HepG2 (cell line): Measurements from ENCODE around the gene ARTN. TPM values are rescaled to one million over a fixed set of nuclear protein-coding genes. Genes with fewer than 3 reads are reported as not detected.

ENCODE experiments used
- CBX1 ChIP-seq: IDR thresholded peaks from one replicate; pipeline ENCODE4 v1.6.1; 2016; ENCODE audit warnings: antibody characterized with exemption, low read depth
- CTCF ChIP-seq: sonication (generic); formaldehyde crosslinking; IDR thresholded peaks from 2 replicates; pipeline ENCODE4 v1.5.0; 2020; ENCODE audit warnings: mild to moderate bottlenecking, missing genetic modification reagents, moderate library complexity
- DNMT3B ChIP-seq: conservative IDR thresholded peaks from 2 replicates; pipeline ENCODE4 v1.6.1; 2016; ENCODE audit warnings: missing biosample characterization, control low read depth
- ETV5 ChIP-seq: IDR thresholded peaks from 2 replicates; pipeline ENCODE4 v1.6.1; 2018; ENCODE audit warnings: missing biosample characterization, missing genetic modification reagents, inconsistent platforms, borderline replicate concordance
- FOXP1 ChIP-seq, 2 experiments: fragments of 450-650 bp in 1 of 2; IDR thresholded peaks; 2 replicates each; pipeline ENCODE4 v1.6.1; 2017 to 2018; ENCODE audit warnings: antibody characterized with exemption in 1 of 2
- GABPA ChIP-seq, 2 experiments: IDR thresholded peaks; 2 replicates each; pipeline ENCODE4 v1.6.1; 2011 to 2016; ENCODE audit warnings: low read depth in 2 of 2, low read length in 1 of 2, missing biosample characterization in 1 of 2, missing genetic modification characterization in 1 of 2
- GLI4 ChIP-seq: sonication (generic); formaldehyde crosslinking; IDR thresholded peaks from 2 replicates; pipeline ENCODE4 v1.5.1; 2020; ENCODE audit warnings: missing genetic modification reagents, mild to moderate bottlenecking, moderate library complexity, borderline replicate concordance
- KLF11 ChIP-seq: IDR thresholded peaks from 2 replicates; pipeline ENCODE4 v1.6.1; 2016; ENCODE audit warnings: missing compliant biosample characterization
- KLF6 ChIP-seq: IDR thresholded peaks from 2 replicates; pipeline ENCODE4 v1.8.0; 2016; ENCODE audit warnings: missing biosample characterization, missing genetic modification reagents
- KMT2B ChIP-seq: IDR thresholded peaks from 2 replicates; pipeline ENCODE4 v1.6.1; 2016; ENCODE audit warnings: missing genetic modification reagents, missing compliant biosample characterization
- MIER3 ChIP-seq: IDR thresholded peaks from 2 replicates; pipeline ENCODE4 v1.6.1; 2016; ENCODE audit warnings: missing compliant biosample characterization, borderline replicate concordance
- NBN ChIP-seq: fragments of 450-650 bp; conservative IDR thresholded peaks from 2 replicates; pipeline ENCODE4 v1.6.1; 2017
- PAWR ChIP-seq: sonication (generic); formaldehyde crosslinking; IDR thresholded peaks from 2 replicates; pipeline ENCODE4 v1.4.0; 2020; ENCODE audit warnings: missing genetic modification reagents, mild to moderate bottlenecking, borderline replicate concordance
- SOX13 ChIP-seq, 3 experiments: fragments of 450-650 bp in 1 of 3; sonication (generic) in 1 of 3; formaldehyde crosslinking in 1 of 3; IDR thresholded peaks in 2 of 3; conservative IDR thresholded peaks in 1 of 3; 2 replicates each; pipeline versions ENCODE4 v1.5.0 to v1.6.1; 2016 to 2020; ENCODE audit warnings: antibody characterized with exemption in 1 of 3, mild to moderate bottlenecking in 1 of 3, missing compliant biosample characterization in 1 of 3, missing genetic modification reagents in 1 of 3, moderate library complexity in 1 of 3
- SRSF1 ChIP-seq: fragments of 200-400 bp; formaldehyde crosslinking; optimal IDR thresholded peaks from 2 replicates; pipeline ENCODE3; 2017; ENCODE audit warnings: mild to moderate bottlenecking, low read depth, low read length, moderate library complexity
- TOE1 ChIP-seq: sonication (generic); formaldehyde crosslinking; IDR thresholded peaks from 2 replicates; pipeline ENCODE4 v1.4.0; 2020; ENCODE audit warnings: mild to moderate bottlenecking, missing genetic modification reagents
- ZNF260 ChIP-seq: sonication (generic); formaldehyde crosslinking; IDR thresholded peaks from 2 replicates; pipeline ENCODE4 v1.4.0; 2020; ENCODE audit warnings: missing genetic modification reagents, low read depth, mild to moderate bottlenecking, borderline replicate concordance
- ZNF543 ChIP-seq: sonication (generic); formaldehyde crosslinking; IDR thresholded peaks from 2 replicates; pipeline ENCODE4 v1.4.0; 2020; ENCODE audit warnings: mild to moderate bottlenecking, missing genetic modification reagents
- ZNF576 ChIP-seq: sonication (generic); formaldehyde crosslinking; IDR thresholded peaks from 2 replicates; pipeline ENCODE4 v1.4.0; 2020; ENCODE audit warnings: mild to moderate bottlenecking, missing genetic modification reagents
- ZNF775 ChIP-seq: sonication (generic); formaldehyde crosslinking; IDR thresholded peaks from 2 replicates; pipeline ENCODE4 v1.4.0; 2020; ENCODE audit warnings: missing genetic modification reagents, mild to moderate bottlenecking, moderate library complexity, borderline replicate concordance
- polyA plus RNA-seq, 8 experiments: library from polyadenylated mRNA; depleted of rRNA in 3 of 8; stranded (reverse) in 7 of 8; unstranded in 1 of 8; fragments of >200 nt; fragmentation: Illumina TruSeq in 4 of 8; extraction: Trizol in 4 of 8; gene quantifications; 2 replicates each; pipeline versions ENCODE4 v1.2.1 to v1.2.3, GENCODE V29; 2011 to 2016; ENCODE audit warnings: low read depth in 4 of 8, missing spikeins in 1 of 8, mixed read lengths in 1 of 8; ENCODE audit not compliant: insufficient read depth in 1 of 8
- total RNA-seq, 5 experiments: library from RNA; depleted of rRNA; stranded (reverse); fragments of >200 nt; fragmentation: Illumina TruSeq; extraction: Trizol; gene quantifications; 2 replicates each; pipeline ENCODE4 v1.2.3, GENCODE V29; 2016; ENCODE audit warnings: low read depth in 1 of 5
- TF ChIP-seq, protein P1 (sequence below): IDR thresholded peaks from 2 replicates; pipeline ENCODE4 v1.6.1; 2012; ENCODE audit warnings: inconsistent platforms
- TF ChIP-seq, protein P2 (sequence below): sonication (generic); formaldehyde crosslinking; IDR thresholded peaks from 2 replicates; pipeline ENCODE4 v1.5.0; 2020; ENCODE audit warnings: mild to moderate bottlenecking, missing genetic modification reagents, borderline replicate concordance
- TF ChIP-seq, protein P3 (sequence below): sonication (generic); formaldehyde crosslinking; IDR thresholded peaks from 2 replicates; pipeline ENCODE4 v1.4.0; 2020; ENCODE audit warnings: mild to moderate bottlenecking, missing genetic modification reagents
- TF ChIP-seq, protein P4 (sequence below): sonication (generic); formaldehyde crosslinking; IDR thresholded peaks from 2 replicates; pipeline ENCODE4 v1.8.0; 2022; ENCODE audit warnings: mild to moderate bottlenecking, missing genetic modification reagents, borderline replicate concordance

The ARTN gene
- total and polyA plus RNA-seq, 2 of the 13 experiments (the other 11 are each of a cell fraction or from before 2014, with no cell fraction given): 0.11 to 0.62 TPM

DNA sequence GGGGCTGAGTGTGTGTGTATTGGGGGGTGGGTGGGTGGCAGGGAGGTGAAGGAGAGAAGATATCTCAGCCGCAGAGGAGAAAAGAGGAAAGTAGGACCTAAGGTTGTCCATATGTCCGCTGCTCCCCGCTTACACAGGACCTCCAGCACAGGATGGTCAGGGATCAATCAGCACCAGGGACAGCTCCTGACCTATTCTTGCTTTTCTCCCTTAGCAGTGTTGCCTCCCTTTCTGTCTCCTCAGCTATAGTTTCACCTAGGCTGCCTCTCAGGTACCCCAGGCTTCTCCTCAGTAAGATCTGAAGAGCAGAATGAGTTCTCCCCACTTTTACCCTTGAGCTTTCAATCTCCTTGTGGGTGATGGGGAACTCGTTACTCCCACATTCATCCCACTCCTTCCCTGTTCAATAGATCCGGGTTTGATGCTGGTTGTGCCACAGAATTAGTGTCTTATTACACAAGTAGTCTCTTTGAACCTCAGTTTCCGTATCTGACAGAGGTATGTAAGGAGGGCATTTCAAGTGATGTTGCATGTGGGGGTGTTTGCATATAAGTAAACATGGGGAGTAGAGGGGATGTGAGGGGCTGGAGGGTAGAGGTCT lies 34.8 kb downstream of the ARTN start (continued):
- no peak for TF ChIP-seq SOX13 (IDR thresholded peaks at IDR 0.05)
- no peak for TF ChIP-seq SOX13 (CRISPR knock-in tag; conservative IDR thresholded peaks at IDR 0.05 in 1 of 2, IDR thresholded peaks at IDR 0.05 in 1 of 2)
- no peak for TF ChIP-seq GLI4 (CRISPR knock-in tag)
- no peak for TF ChIP-seq SRSF1
- TF ChIP-seq, protein P1, sequence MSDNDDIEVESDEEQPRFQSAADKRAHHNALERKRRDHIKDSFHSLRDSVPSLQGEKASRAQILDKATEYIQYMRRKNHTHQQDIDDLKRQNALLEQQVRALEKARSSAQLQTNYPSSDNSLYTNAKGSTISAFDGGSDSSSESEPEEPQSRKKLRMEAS: no peak
- TF ChIP-seq GABPA (IDR thresholded peaks at IDR 0.05; ENCODE audit: low read depth, low read length): no peak
- 0 out of 2 replicates have a peak, but pooled peaks have one; percentile 27 for TF ChIP-seq GABPA (CRISPR knock-in tag; IDR thresholded peaks at IDR 0.05; ENCODE audit: low read depth)
- TF ChIP-seq PAWR (CRISPR knock-in tag): no peak
- TF ChIP-seq TOE1 (CRISPR knock-in tag): no peak
- TF ChIP-seq ZNF260: no peak
- no peak for TF ChIP-seq NBN
- no peak for TF ChIP-seq ZNF576
- TF ChIP-seq KLF6 (CRISPR knock-in tag): no peak
- no peak for TF ChIP-seq ETV5 (CRISPR knock-in tag)
- TF ChIP-seq CBX1: no peak
- no peak for TF ChIP-seq DNMT3B (CRISPR knock-in tag)
- TF ChIP-seq, protein P2, sequence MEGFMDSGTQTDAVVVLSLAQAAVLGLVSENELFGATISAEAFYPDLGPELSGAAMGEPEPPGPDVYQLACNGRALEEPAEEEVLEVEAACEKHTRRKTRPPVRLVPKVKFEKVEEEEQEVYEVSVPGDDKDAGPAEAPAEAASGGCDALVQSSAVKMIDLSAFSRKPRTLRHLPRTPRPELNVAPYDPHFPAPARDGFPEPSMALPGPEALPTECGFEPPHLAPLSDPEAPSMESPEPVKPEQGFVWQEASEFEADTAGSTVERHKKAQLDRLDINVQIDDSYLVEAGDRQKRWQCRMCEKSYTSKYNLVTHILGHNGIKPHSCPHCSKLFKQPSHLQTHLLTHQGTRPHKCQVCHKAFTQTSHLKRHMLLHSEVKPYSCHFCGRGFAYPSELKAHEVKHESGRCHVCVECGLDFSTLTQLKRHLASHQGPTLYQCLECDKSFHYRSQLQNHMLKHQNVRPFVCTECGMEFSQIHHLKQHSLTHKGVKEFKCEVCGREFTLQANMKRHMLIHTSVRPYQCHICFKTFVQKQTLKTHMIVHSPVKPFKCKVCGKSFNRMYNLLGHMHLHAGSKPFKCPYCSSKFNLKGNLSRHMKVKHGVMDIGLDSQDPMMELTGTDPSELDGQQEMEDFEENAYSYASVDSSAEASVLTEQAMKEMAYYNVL (CRISPR knock-in tag): no peak
- TF ChIP-seq MIER3: no peak
- TF ChIP-seq, protein P3, sequence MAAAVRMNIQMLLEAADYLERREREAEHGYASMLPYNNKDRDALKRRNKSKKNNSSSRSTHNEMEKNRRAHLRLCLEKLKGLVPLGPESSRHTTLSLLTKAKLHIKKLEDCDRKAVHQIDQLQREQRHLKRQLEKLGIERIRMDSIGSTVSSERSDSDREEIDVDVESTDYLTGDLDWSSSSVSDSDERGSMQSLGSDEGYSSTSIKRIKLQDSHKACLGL (CRISPR knock-in tag): no peak
- TF ChIP-seq, protein P4, sequence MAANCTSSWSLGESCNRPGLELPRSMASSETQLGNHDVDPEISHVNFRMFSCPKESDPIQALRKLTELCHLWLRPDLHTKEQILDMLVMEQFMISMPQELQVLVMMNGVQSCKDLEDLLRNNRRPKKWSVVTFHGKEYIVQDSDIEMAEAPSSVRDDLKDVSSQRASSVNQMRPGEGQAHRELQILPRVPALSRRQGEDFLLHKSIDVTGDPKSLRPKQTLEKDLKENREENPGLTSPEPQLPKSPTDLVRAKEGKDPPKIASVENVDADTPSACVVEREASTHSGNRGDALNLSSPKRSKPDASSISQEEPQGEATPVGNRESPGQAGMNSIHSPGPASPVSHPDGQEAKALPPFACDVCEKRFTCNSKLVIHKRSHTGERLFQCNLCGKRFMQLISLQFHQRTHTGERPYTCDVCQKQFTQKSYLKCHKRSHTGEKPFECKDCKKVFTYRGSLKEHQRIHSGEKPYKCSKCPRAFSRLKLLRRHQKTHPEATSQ (CRISPR knock-in tag): no peak
- TF ChIP-seq KLF11 (CRISPR knock-in tag): peak; percentile 40; the same call in 1 of the 2 replicates
- TF ChIP-seq CTCF (CRISPR knock-in tag): no peak
- no peak for TF ChIP-seq ZNF775 (CRISPR knock-in tag)
- TF ChIP-seq FOXP1 (IDR thresholded peaks at IDR 0.05): no peak
- no peak for TF ChIP-seq FOXP1 (CRISPR knock-in tag; IDR thresholded peaks at IDR 0.05)
- TF ChIP-seq KMT2B: no peak
- TF ChIP-seq ZNF543 (CRISPR knock-in tag): no peak
